Activated effector memory CD4-positive, alpha-beta T cell treated with Interleukin-2 at 50 U/mL for 16 hours (primary cell): ENCODE results near the gene B3GNT4.
"Not testable (repeated sequence)": the region's sequence is repeated elsewhere in the genome, so short reads cannot be mapped to it uniquely, and the experiment has no call there.

Experiments used
- DNase-seq: peaks from one replicate; pipeline ENCODE4 v3.0.0-alpha.2; 2020

B3GNT4 gene

DNA sequence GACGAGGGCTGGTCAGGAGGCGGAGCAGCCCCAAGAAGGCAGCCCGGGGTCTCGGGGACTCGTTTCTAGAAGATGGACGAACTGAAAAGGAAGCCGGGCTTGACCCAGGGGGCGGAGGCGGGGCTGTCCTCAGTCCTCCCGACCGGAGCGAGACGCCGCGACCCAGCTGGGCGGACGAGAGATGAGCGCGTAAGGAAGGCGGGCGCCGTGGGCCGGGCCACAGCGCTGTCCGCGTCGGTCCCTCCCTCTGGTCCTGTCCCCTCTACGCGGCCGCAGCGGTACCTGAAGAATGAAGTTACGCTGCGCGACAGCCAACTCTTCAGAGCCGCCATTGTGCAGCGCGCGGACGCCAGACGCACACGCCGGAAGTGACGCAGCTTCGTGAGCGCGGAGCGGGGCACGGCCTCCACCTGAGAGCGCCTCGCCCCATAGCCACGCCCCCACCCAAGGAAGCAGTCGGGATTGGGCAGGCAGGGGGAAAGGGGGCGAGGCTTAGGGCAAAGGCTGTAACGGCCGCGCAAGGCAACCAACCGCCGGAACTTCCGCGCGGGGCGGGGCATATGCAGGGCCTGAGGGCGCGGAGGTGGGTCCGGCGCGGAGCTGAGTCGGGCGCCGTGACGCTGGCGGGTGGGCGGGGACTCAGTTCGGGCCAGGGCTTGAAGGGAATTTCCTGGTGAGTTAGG, 22.3 kb downstream of the B3GNT4 start, which contains the start of gene DIABLO:
TSS of gene DIABLO (minus strand) at position 370 of the 683 bp plus-strand sequence. CDS start at position 332, 38 bp downstream.
- peak; percentile 100 for DNase-seq

DNA sequence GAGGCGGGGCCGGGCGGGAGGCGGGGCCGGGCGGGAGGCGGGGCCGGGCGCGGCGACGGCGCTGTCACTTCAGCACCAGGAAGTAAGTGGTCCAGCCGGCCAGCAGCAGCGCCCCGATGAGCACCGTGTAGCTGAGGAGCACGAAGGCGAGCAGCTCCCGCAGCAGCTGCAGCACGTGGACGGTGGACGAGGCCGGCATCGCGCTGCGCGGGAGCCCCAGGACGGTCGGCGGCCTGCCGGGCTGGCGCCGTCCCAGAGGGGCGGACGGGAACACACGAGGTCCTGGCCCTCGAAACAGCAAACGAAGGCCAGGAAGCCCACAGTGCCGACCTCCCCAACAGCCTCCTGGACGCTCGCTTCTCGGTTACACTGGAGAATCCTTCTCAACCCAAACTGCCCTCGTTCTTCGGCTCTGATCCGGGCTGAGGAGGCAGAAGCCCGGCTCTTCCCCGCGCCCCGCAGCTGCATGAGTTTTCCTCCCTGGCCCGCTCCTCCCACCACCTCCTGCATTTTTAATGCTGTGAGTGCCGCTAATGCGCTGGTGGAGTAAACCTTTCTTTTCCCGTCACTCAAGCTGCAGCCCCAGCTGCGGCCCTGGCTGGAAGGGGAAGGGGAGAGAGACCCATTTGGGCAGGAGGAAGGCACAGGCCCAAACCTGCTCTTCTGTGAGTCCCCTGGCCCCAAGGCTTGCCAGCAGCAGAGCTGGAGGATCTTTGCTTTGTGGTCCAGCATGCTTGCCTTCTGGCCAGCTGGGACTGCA, 23.0 kb downstream of the B3GNT4 start:
- DNase-seq: no peak

DNA sequence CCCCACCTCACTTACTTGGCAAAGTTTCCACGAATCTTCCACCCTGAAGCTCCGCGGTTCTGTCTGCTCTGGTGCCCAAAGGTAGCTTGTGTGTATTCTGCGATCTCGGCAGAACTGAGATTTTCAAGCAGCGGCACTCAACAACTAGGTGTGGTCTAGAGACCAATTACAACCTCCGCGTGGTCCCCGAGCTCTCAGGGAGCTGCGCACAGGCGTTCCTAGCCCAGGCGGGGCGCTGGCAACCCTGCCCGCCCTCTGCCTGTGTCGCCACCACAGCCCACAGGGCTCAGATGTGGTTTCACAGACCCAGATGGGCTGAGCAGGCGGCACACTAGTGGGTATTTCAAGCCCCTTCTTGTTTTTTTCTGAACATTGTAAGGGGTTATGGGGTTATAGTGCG, 23.8 kb downstream of the B3GNT4 start:
- peak; percentile 22 for DNase-seq

DNA sequence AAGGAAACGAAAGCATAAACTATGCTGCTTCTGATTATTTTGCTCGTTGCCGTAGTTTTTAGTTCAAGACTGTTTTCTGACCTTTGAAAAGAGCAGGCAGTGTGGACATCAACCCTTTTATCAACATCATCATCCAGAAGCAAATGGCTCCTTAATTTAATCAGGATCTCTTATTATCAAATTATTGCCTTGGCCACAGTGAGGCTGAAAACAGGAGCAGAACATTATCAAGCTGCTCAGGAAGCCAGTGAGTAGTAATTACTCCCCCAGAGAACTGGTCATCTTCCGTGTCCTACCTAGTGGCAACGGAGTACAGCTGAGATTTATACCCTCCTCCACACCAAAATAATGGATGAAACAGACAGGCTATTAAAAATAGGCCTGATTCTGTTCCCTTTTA, 24.6 kb downstream of the B3GNT4 start:
- DNase-seq: no peak

DNA sequence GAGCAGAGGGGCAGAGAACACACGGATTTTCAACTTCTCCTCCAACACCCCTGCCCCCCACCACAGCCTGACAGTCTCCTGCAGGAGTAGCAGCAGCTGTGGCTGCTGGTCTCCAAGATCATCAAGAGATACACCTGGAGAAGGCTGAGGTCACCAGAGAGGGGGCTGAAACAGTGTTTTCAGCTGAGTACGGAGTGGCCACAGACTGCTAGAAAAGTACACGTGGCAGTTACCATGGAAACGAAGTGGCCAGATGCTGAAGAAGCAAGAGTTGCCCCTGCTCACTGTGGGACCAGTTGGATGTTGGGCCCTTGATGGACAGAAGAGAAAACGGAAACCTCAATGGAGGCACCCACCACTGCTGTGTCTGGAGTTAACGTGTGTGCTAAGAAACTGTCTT, 27.3 kb downstream of the B3GNT4 start:
- DNase-seq: no peak

DNA sequence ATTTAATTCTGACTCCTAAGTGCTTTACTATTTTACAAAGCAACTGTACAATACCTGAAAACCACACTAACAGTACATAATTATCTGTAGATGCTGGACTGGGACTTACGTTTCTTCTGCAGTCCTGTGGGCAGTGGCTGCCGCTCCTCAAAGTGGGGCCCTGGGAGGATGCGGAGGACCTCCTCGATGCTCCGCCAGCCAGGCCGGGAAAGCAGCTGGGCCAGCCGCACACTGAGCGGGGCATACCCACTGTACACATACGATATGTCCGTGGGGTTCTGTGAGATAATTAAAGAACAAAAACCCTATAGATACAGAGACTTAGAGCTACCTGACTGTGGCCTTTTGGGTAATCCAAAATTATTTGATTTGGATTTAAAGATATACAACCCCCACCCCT, 29.2 kb downstream of the B3GNT4 start:
- DNase-seq: no peak

DNA sequence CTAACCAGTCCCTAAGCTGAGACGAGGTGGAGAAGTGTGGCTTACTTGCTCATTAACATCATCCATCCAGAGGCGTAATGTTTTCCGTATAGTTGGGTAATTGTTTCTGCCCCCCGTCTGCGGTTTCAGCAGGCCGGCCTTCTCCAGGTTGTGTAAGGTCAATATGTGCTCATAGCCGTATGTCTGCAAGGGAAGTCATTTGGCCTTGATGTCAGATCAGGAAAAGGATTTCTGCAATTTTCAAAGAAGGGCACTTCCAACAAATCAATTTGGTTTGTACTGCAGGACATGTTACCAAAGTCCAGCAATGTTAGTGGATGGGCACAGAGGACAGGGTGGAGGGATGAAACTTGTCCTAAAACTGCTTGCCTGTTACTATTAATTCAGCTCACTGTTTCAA, 32.2 kb downstream of the B3GNT4 start:
- no peak for DNase-seq

DNA sequence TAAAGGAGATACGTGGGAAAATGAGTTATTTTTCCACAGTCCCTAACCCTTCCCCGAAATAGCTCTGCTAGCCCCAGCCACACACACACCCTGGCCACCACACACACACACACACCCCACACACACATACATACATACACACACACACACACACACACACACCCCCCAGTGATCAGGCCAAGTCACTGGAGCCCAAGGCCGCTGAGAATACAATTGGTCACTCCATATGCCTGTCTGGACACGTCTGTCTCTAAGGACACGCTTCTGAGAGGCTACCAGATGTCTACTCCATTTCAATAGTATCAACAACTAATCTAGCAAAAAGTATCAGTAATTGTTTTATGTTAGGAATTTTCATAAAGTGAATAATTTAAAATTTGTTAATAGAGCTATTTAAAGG, 35.4 kb downstream of the B3GNT4 start:
- no peak for DNase-seq

DNA sequence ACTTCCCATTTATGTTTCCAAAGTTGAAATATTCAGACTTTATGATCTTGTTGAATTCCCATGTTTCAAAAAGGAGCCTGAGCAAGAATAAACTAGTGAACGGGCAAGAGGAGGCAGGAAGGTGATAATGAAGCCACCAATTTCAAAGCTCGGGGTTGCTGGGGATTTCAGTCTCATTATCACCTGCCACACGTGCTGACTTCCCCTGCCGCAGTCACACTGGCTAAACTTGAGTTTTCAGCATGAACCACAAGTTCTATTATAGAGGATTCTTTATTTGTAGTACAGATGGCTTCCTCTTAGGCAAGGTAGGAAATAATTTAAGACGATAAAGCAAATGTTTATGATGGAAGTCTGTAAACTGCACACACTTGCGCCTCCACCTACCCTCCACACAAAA, 40.5 kb downstream of the B3GNT4 start:
- peak; percentile 3 for DNase-seq

DNA sequence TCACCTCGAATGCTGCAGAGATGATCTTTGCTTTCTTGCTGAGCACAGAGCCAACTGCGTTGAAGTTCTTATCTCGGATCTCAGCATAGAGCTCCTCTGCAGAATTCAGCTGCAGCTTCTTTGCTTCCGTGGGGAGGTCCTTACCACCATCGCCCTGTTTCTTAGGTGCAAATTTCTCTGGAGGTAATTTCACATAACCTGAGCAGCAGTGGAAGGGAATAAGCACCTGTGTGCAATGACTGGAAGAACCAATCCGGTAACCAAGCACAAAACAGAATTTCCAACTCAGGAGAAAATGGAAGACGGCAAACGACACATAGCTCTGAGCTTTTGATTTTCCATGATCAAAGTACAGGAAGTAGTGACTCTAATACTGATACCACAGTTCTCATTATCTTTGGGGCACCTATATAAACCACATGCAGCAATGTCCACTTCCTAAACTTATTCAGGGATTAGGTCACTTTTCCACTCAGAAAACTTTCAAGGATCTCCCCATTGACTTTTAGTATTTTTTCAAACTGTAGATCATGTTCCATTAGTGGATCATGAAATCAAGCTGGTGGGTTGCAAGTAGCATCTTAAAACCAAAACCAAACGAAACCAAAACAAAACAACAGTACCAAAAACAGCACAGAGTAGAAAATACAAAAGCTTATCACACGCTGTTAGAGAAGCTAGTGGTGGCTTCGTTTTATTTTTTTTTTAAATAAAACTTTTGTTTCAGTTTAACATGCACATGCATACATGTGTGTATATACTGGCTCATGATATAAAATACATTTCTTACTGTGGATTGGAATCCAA, 41.3 kb downstream of the B3GNT4 start:
- peak; percentile 26 for DNase-seq

DNA sequence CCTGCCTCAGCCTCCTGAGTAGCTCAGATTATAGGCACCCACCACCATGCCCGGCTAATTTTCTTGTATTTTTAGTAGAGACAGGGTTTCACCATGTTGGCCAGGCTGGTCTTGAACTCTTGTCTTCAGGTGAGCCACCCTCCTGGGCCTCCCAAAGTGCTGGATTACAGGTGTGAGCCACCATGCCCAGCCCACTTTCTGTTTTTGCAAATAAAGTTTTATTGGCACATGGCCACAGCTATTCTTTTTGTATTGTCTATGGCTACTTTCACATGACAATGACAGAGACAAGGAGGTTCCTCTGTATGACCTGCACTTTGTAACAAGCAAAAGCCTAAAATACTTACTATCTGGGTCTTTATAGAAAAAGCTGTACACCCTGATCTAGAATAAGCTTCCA, 42.0 kb downstream of the B3GNT4 start:
- DNase-seq: no peak

DNA sequence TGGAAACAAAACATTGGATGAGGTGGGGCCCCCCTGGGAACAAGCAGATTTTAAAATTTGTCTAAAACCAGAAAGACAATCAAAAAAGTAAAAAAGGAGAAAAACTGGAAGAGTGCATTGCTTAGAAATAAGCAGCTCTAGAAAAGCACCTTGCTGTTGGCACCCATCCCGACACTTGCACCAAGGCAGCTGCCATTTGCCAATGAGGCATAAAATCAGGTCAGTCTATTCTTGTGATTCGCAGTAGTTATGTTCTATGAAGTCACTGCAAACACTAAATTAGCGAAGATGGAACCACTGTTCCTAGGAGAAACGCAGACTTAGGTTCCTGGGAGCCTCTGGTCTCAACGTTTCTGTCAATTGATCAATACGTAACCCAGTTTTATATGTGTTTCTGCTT, 46.5 kb downstream of the B3GNT4 start:
- DNase-seq: no peak

DNA sequence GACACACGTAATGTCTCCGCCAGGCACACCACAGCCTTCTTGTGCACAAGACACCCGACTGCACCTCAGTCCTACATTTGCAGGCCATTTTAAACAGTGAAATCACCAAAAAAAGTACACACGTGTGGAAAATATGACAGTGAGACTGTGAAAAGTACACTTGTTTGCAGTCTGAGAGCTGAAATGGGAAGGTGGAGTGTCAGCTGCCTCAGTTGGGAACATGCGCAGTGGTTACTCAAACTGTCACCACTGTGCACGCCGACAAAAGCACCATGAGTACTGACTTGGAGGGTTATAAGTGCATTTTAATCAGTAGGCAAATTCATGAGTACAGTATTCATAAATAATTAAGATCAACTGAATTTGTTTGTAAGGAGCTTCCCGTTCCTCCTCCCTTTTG, 47.0 kb downstream of the B3GNT4 start:
- DNase-seq: no peak

DNA sequence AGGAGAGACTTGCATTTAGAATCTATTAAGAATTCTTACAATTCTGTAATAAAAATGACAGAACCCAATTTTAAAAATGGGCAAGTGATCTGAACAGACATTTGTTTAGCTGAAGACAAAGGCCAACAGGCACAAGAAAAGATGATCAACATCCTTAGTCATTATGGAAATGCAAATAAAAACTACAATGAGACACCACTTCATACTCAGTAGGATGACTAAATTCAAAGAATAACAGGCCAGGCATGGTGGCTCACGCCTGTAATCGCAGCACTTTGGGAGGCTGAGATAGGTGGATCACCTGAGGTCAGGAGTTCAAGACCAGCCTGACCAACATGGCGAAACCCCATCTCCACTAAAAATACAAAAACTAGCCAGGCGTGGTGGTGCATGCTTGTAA, 55.0 kb downstream of the B3GNT4 start:
- not testable (repeated sequence) for DNase-seq
